K562 (cell line): ENCODE data around the gene ARSJ. TPM values are rescaled to one million over a fixed set of nuclear protein-coding genes. Genes with fewer than 3 reads are reported as not detected.

ENCODE experiments used
- ATAC-seq: fragments of 200-7000 bp; cut with Tn5 transposase; 3 replicates; pipeline ENCODE4 v1.9.1; 2020; ENCODE audit warnings: moderate library complexity
- BruUV-seq: library from RNA; stranded (reverse); fragments of 400-500 nt; replicated peaks from 2 replicates; lab custom pipeline; 2021; lab: Mats Ljungman, UMichigan
- CTCF ChIA-PET: fragments of 300-600 bp; formaldehyde crosslinking; extraction: SDS; loops from one replicate; lab custom pipeline; 2021; ENCODE audit warnings: low intra/inter-chr PET ratio; lab: Yijun Ruan, JAX
- POLR2A ChIA-PET: fragments of 300-600, 350-650 bp; sonication (Branson Sonifier 250); formaldehyde crosslinking; extraction: SDS; loops from one replicate; lab custom pipeline; 2021; ENCODE audit warnings: antibody characterized with exemption, inconsistent platforms; lab: Yijun Ruan, JAX
- DNase-seq, 4 experiments: peaks; one replicate each; pipeline versions ENCODE4 v3.0.0 to v3.0.0-alpha.2; 2011 to 2018; ENCODE audit warnings: low spot score in 3 of 4, mixed read lengths in 3 of 4; ENCODE audit errors: extremely low read depth in 1 of 4
- FAIRE-seq: peaks from 2 replicates; lab custom pipeline; 2011; peaks lifted over from hg19 to GRCh38; lab: Jason Lieb, UNC
- H2AFZ ChIP-seq: 2 replicates; pipeline ENCODE4 v1.6.0; 2011; ENCODE audit warnings: low read depth, low read length, control low read depth, inconsistent platforms
- H3K27ac ChIP-seq: fragments of 200-600 bp; 3 replicates; pipeline ENCODE4 v1.8.0; 2011; ENCODE audit warnings: low read depth, mild to moderate bottlenecking, control low read depth, inconsistent platforms, low read length, moderate library complexity, mixed read lengths; ENCODE audit errors: extremely low read depth
- H3K27me3 ChIP-seq, 2 experiments: fragments of 300-600 bp in 1 of 2; 2 replicates in 1 of 2; 3 replicates in 1 of 2; pipeline versions ENCODE4 v1.6.0 to v1.8.0; 2011; ENCODE audit warnings: inconsistent platforms in 2 of 2, low read length in 2 of 2, mild to moderate bottlenecking in 1 of 2, mixed read lengths in 1 of 2, moderate library complexity in 1 of 2; ENCODE audit not compliant: control insufficient read depth in 2 of 2, insufficient read depth in 2 of 2
- H3K36me3 ChIP-seq: fragments of 300-600 bp; 3 replicates; pipeline ENCODE4 v1.8.0; 2011; ENCODE audit warnings: mild to moderate bottlenecking, low read length, inconsistent platforms; ENCODE audit not compliant: control insufficient read depth, insufficient read depth
- H3K4me1 ChIP-seq, 2 experiments: fragments of 200-600 bp in 1 of 2; replicated peaks in 1 of 2; 2 replicates in 1 of 2; 3 replicates in 1 of 2; pipeline versions ENCODE4 v1.5.1 to v1.8.0; 2011; ENCODE audit warnings: inconsistent platforms in 2 of 2, low read length in 2 of 2, mild to moderate bottlenecking in 1 of 2, mixed read lengths in 1 of 2, moderate library complexity in 1 of 2; ENCODE audit not compliant: control insufficient read depth in 2 of 2, insufficient read depth in 2 of 2
- H3K4me2 ChIP-seq: 2 replicates; pipeline ENCODE4 v1.6.1; 2011; ENCODE audit warnings: low read length, control low read depth, inconsistent platforms, mixed read lengths; ENCODE audit not compliant: insufficient read depth
- H3K4me3 ChIP-seq: fragments of 200-600 bp; sonication (generic), shearing (Covaris generic); 2 replicates; pipeline ENCODE4 v1.5.1; 2016; ENCODE audit warnings: control low read depth, inconsistent platforms
- H3K79me2 ChIP-seq: fragments of 200-600 bp; 3 replicates; pipeline ENCODE4 v1.8.0; 2011; ENCODE audit warnings: low read length, inconsistent platforms; ENCODE audit not compliant: control insufficient read depth, insufficient read depth
- H3K9ac ChIP-seq, 2 experiments: 2 replicates each; pipeline versions ENCODE4 v1.6.0 to v1.6.1; 2011; ENCODE audit warnings: low read depth in 2 of 2, low read length in 2 of 2, control low read depth in 1 of 2, inconsistent platforms in 1 of 2, mild to moderate bottlenecking in 1 of 2, mixed read lengths in 1 of 2; ENCODE audit not compliant: insufficient read depth in 1 of 2
- H3K9me1 ChIP-seq: one replicate; pipeline ENCODE4 v1.6.0; 2011; ENCODE audit warnings: inconsistent platforms, mild to moderate bottlenecking, low read length, moderate library complexity; ENCODE audit not compliant: control insufficient read depth, insufficient read depth
- H3K9me3 ChIP-seq: replicated peaks from 2 replicates; pipeline ENCODE4 v1.5.1; 2011; ENCODE audit warnings: low read depth, low read length, inconsistent platforms; ENCODE audit not compliant: control insufficient read depth, insufficient read depth
- H4K20me1 ChIP-seq: replicated peaks from 2 replicates; pipeline ENCODE4 v1.6.1; 2011; ENCODE audit warnings: low read length, inconsistent platforms, mixed read lengths; ENCODE audit not compliant: control insufficient read depth, insufficient read depth
- CBX8 ChIP-seq: fragments of 200-600 bp; sonication (generic); IDR thresholded peaks from 2 replicates; pipeline ENCODE4 v1.6.1; 2012; ENCODE audit warnings: borderline replicate concordance, mixed run types, low read depth, mild to moderate bottlenecking, moderate library complexity, mixed read lengths, low read length, control low read depth, inconsistent platforms; ENCODE audit not compliant: poor library complexity, severe bottlenecking; ENCODE audit errors: extremely low read depth
- E4F1 ChIP-seq: fragments of 250-450 bp; sonication (Bioruptor Pico); IDR thresholded peaks from 2 replicates; pipeline ENCODE4 v1.5.0; 2021; ENCODE audit warnings: mild to moderate bottlenecking, borderline replicate concordance
- KLF6 ChIP-seq: fragments of 250-450 bp; sonication (Bioruptor Pico); IDR thresholded peaks from 2 replicates; pipeline ENCODE4 v1.4.0; 2020; ENCODE audit warnings: mild to moderate bottlenecking, moderate library complexity, borderline replicate concordance
- MECOM ChIP-seq: fragments of 250-450 bp; sonication (Bioruptor Pico); IDR thresholded peaks from 2 replicates; pipeline ENCODE4 v1.8.0; 2022; ENCODE audit warnings: inconsistent platforms
- NONO ChIP-seq, 2 experiments: fragments of 200-400 bp in 1 of 2; fragments of 450-650 bp in 1 of 2; formaldehyde crosslinking in 1 of 2; IDR thresholded peaks; 2 replicates each; pipeline ENCODE4 v1.6.1; 2017; ENCODE audit warnings: low read depth in 2 of 2, mild to moderate bottlenecking in 2 of 2, moderate library complexity in 2 of 2, low read length in 1 of 2
- TCF15 ChIP-seq: fragments of 250-450 bp; sonication (Bioruptor Pico); IDR thresholded peaks from 2 replicates; pipeline ENCODE4 v1.8.0; 2022; ENCODE audit warnings: moderate library complexity, mild to moderate bottlenecking, inconsistent platforms
- ZNF124 ChIP-seq: sonication (generic); formaldehyde crosslinking; IDR thresholded peaks from 2 replicates; pipeline ENCODE4 v1.8.1; 2022; ENCODE audit warnings: missing genetic modification reagents
- ZNF407 ChIP-seq: fragments of 450-650 bp; IDR thresholded peaks from 2 replicates; pipeline ENCODE4 v1.6.1; 2016; ENCODE audit warnings: low read depth
- ZNF77 ChIP-seq: fragments of 250-450 bp; sonication (Bioruptor Pico); IDR thresholded peaks from 2 replicates; pipeline ENCODE4 v1.5.0; 2020
- WGBS: fragments of 100-300 bp; shearing (Covaris generic); methylation state at CpG from one replicate; pipeline ENCODE4 v1.1.6; 2016; ENCODE audit warnings: low coverage, mixed read lengths; ENCODE audit not compliant: insufficient coverage; ENCODE audit errors: missing lambda C conversion rate; 5-methylcytosine and 5-hydroxymethylcytosine counted together
- in situ Hi-C: fragments of 300-500 bp; cut with MboI; formaldehyde crosslinking; loops from 4 replicates; pipeline ENCODE4 v1.15.0; 2018; ENCODE audit warnings: inconsistent platforms, mixed read lengths
- intact Hi-C: fragments of 100-400 bp; cut with micrococcal nuclease; formaldehyde crosslinking; loops from 2 replicates; pipeline ENCODE4 v1.14.2; 2022
- polyA plus RNA-seq, 8 experiments: library from polyadenylated mRNA; depleted of rRNA in 4 of 8; stranded (reverse) in 5 of 8; unstranded in 3 of 8; fragments of >200 nt; fragmentation: Nextera tagmentation in 2 of 8; fragmentation: Illumina TruSeq in 1 of 8; extraction: Ambion mirVana in 2 of 8; extraction: Trizol in 1 of 8; gene quantifications; 2 replicates each; pipeline versions ENCODE4 v1.2.1 to v1.2.3, GENCODE V29; 2011 to 2014; ENCODE audit warnings: inconsistent platforms in 1 of 8, missing spikeins in 1 of 8
- total RNA-seq, 7 experiments: library from RNA; depleted of rRNA in 6 of 7; stranded (reverse); fragments of >200 nt in 6 of 7; fragmentation: Illumina TruSeq in 2 of 7; extraction: Trizol in 2 of 7; gene quantifications; 2 replicates each; pipeline versions ENCODE4 v1.2.1 to v1.2.3, GENCODE V29; 2011 to 2021; ENCODE audit warnings: low replicate concordance in 1 of 7
- TF ChIP-seq, protein P1 (sequence below): fragments of 250-450 bp; sonication (Bioruptor Pico); IDR thresholded peaks from 2 replicates; pipeline ENCODE4 v1.6.1; 2021; ENCODE audit warnings: mild to moderate bottlenecking

ARSJ gene
- total and polyA plus RNA-seq, 9 of the 15 experiments (the other 6 are each of a cell fraction or from before 2014, with no cell fraction given) = not detected

DNA sequence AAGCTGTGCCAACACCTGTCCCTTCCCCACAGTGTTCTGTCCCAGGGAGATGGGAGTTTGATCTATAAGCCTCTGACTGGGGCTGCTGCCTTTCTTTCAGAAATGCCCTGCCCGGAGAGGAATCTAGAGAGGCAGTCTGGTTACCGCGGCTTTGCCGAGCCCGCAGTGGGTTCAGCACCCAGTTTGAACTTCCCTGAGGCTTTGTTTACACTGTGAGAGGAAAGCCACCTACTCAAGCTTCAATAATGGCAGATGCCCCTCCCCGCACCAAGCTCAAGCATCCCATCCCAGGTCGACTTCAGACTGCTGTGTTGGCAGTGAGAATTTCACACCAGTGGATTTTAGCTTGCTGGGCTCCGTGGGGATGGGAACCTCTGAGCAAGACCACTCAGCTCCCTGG, 33.3 kb upstream of the ARSJ start:
- H3K9me3 ChIP-seq = no peaks in the 10 kb centered on the region
- ATAC-seq (no peak), FAIRE-seq (no peak), DNase-seq (no peak)
- no peaks in the 10 kb centered on the region for H3K27me3 ChIP-seq
- H3K9me1 ChIP-seq = no peaks in the 10 kb centered on the region
- ChIA-PET CTCF (no interaction called here), POLR2A (no interaction called here)
- no peak overlapping the region for H2AFZ ChIP-seq
- H3K9ac ChIP-seq = no peak overlapping the region
- no peak overlapping the region for H3K4me2 ChIP-seq
- no peak overlapping the region for H3K4me3 ChIP-seq
- 0% methylated on average over 8 of the region's 8 CpGs for WGBS
- BruUV-seq = no TSS peak
- no peak overlapping the region for H3K27ac ChIP-seq
- no peaks in the 10 kb centered on the region for H4K20me1 ChIP-seq
- no peaks in the 10 kb centered on the region for H3K79me2 ChIP-seq
- intact Hi-C loops = no loop called here
- in situ Hi-C loops = no loop called here
- H3K4me1 ChIP-seq = no peaks in the 10 kb centered on the region
- no peaks in the 10 kb centered on the region for H3K36me3 ChIP-seq
- TF ChIP-seq ZNF407 = no peak
- TF ChIP-seq E4F1 (CRISPR knock-in tag) = no peak
- TF ChIP-seq ZNF124 = no peak
- TF ChIP-seq, protein P1, sequence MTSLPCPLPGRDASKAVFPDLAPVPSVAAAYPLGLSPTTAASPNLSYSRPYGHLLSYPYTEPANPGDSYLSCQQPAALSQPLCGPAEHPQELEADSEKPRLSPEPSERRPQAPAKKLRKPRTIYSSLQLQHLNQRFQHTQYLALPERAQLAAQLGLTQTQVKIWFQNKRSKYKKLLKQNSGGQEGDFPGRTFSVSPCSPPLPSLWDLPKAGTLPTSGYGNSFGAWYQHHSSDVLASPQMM (CRISPR knock-in tag) = no peak
- TF ChIP-seq TCF15 (CRISPR knock-in tag) = no peak
- no peak for TF ChIP-seq CBX8
- TF ChIP-seq ZNF77 (CRISPR knock-in tag) = no peak
- no peak for TF ChIP-seq NONO (IDR thresholded peaks at IDR 0.05; ENCODE audit: low read depth in 2 of 2, low read length in 1 of 2)
- TF ChIP-seq MECOM (CRISPR knock-in tag) = no peak
- TF ChIP-seq KLF6 = no peak
